Natural killer cell (primary cell): ENCODE measurements around the gene AGPAT3. TPM values are rescaled to one million over a fixed set of nuclear protein-coding genes. Genes with fewer than 3 reads are reported as not detected.

Experiments
- ATAC-seq, 3 donors: fragments of 150-1000 bp in 2 of 3; fragments of 200-7000 bp in 1 of 3; cut with Tn5 transposase; 1 replicate in 1 of 3; 2 replicates in 2 of 3; pipeline ENCODE4 v1.10.0; 2021; ENCODE audit warnings: mild to moderate bottlenecking in 2 of 3, moderate library complexity in 2 of 3
- DNase-seq, 2 donors: peaks; one replicate each; pipeline versions ENCODE4 v3.0.0 to v3.0.0-alpha.2; 2013 to 2021; ENCODE audit warnings: mixed read lengths in 1 of 2
- H3K27ac ChIP-seq: one replicate; pipeline ENCODE4 v1.5.1; 2013; ENCODE audit warnings: mild to moderate bottlenecking, low read length
- H3K27me3 ChIP-seq: one replicate; pipeline ENCODE4 v1.6.1; 2013; ENCODE audit warnings: low read length; ENCODE audit not compliant: control insufficient read depth, insufficient read depth
- H3K36me3 ChIP-seq: one replicate; pipeline ENCODE4 v1.6.1; 2013; ENCODE audit warnings: low read length; ENCODE audit not compliant: control insufficient read depth, insufficient read depth
- H3K4me1 ChIP-seq: one replicate; pipeline ENCODE4 v1.6.1; 2013; ENCODE audit warnings: low read length; ENCODE audit not compliant: control insufficient read depth, insufficient read depth
- H3K4me3 ChIP-seq: one replicate; pipeline ENCODE4 v1.5.1; 2013; ENCODE audit warnings: low read length
- H3K9me3 ChIP-seq: one replicate; pipeline ENCODE4 v1.6.1; 2013; ENCODE audit warnings: low read length; ENCODE audit not compliant: control insufficient read depth, insufficient read depth
- H3K27ac Mint-ChIP-seq, 2 donors: one replicate each; pipeline ENCODE4 v1.8.0; 2022; ENCODE audit warnings: mild to moderate bottlenecking in 2 of 2, mixed read lengths in 2 of 2, moderate library complexity in 1 of 2
- H3K27me3 Mint-ChIP-seq, 2 donors: one replicate each; pipeline ENCODE4 v1.8.0; 2022; ENCODE audit warnings: low read depth in 2 of 2, mixed read lengths in 2 of 2
- H3K36me3 Mint-ChIP-seq: one replicate; pipeline ENCODE4 v1.8.0; 2022; ENCODE audit warnings: mixed read lengths
- H3K4me1 Mint-ChIP-seq, 2 donors: one replicate each; pipeline ENCODE4 v1.8.0; 2022; ENCODE audit warnings: mixed read lengths in 2 of 2
- H3K4me3 Mint-ChIP-seq: one replicate; pipeline ENCODE4 v1.8.0; 2022; ENCODE audit warnings: mild to moderate bottlenecking, moderate library complexity, mixed read lengths
- H3K9me3 Mint-ChIP-seq, 2 donors: one replicate each; pipeline ENCODE4 v1.8.0; 2022; ENCODE audit warnings: mixed read lengths in 2 of 2
- CTCF ChIP-seq: fragments of 200-600 bp; IDR thresholded peaks from one replicate; pipeline ENCODE4 v1.8.0; 2022; ENCODE audit warnings: antibody characterized with exemption
- WGBS: methylation state at CpG from one replicate; pipeline ENCODE4 v1.1.7; 2013; ENCODE audit warnings: missing lambda C conversion rate; ENCODE audit not compliant: insufficient coverage; 5-methylcytosine and 5-hydroxymethylcytosine counted together
- intact Hi-C: fragments of 100-400 bp; cut with micrococcal nuclease; formaldehyde crosslinking; loops from one replicate; pipeline ENCODE4 v1.14.2; 2022
- total RNA-seq, 4 donors: library from RNA; stranded (reverse); fragments of 120-200 nt in 1 of 4; gene quantifications; one replicate each; pipeline versions ENCODE4 v1.2.3 to v1.2.4, GENCODE V29; 2013 to 2022

Gene AGPAT3
- total RNA-seq, 3 donors from 2014 or later (not counting 1 experiment from before 2014, with no cell fraction given), result 39.5 to 45.7 (median 42.3) TPM

- H3K27ac Mint-ChIP-seq, result no peak overlapping the region
- ATAC-seq, result no peak
- TF ChIP-seq CTCF, result no peak
- H3K27me3 Mint-ChIP-seq, result peaks cover 18 to 38% of the 10 kb centered on the region in 2 donors
- no peaks in the 10 kb centered on the region for H3K9me3 Mint-ChIP-seq
- 88% methylated on average over 34 of the region's 34 CpGs for WGBS
- no peak overlapping the region for H3K27ac ChIP-seq
- peaks cover 0 to 7% of the 10 kb centered on the region in 2 donors for H3K4me1 Mint-ChIP-seq
- H3K36me3 Mint-ChIP-seq, result no peaks in the 10 kb centered on the region
- intact Hi-C loops, result no loop called here
- peaks cover 19% of the 10 kb centered on the region for H3K4me1 ChIP-seq
- DNase-seq, result no peak
- H3K9me3 ChIP-seq, result peaks cover 6% of the 10 kb centered on the region
- no peak overlapping the region for H3K4me3 ChIP-seq
- H3K36me3 ChIP-seq, result no peaks in the 10 kb centered on the region
- no peak overlapping the region for H3K4me3 Mint-ChIP-seq
- H3K27me3 ChIP-seq, result no peaks in the 10 kb centered on the region
Observed at GRCh38 chr21:43853851-43854772, 10.9 kb upstream of the AGPAT3 start.

- Mint-ChIP-seq H3K4me3 (no peak overlapping the region), H3K27ac (no peak overlapping the region)
- 32% methylated on average over 26 of the region's 26 CpGs for WGBS
Observed at GRCh38 chr21:43854773-43855633, 10.0 kb upstream of the AGPAT3 start.

GRCh38 chr21:43855955-43856354, 9.1 kb upstream of the AGPAT3 start:
- Histone ChIP-seq H3K4me1 (peaks cover 19% of the 10 kb centered on the region), H3K27me3 (no peaks in the 10 kb centered on the region), H3K36me3 (no peaks in the 10 kb centered on the region), H3K9me3 (peaks cover 4% of the 10 kb centered on the region), H3K27ac (no peak overlapping the region), H3K4me3 (no peak overlapping the region)
- H3K9me3 Mint-ChIP-seq, result no peaks in the 10 kb centered on the region
- peaks cover 0 to 7% of the 10 kb centered on the region in 2 donors for H3K4me1 Mint-ChIP-seq
- H3K27me3 Mint-ChIP-seq, result peaks cover 13 to 24% of the 10 kb centered on the region in 2 donors
- DNase-seq, result no peak
- H3K4me3 Mint-ChIP-seq, result no peak overlapping the region
- H3K27ac Mint-ChIP-seq, result no peak overlapping the region
- ATAC-seq, result no peak
- TF ChIP-seq CTCF, result no peak
- intact Hi-C loops, result no loop called here
- WGBS, result 88% methylated on average over 9 of the region's 10 CpGs
- no peaks in the 10 kb centered on the region for H3K36me3 Mint-ChIP-seq

More at GRCh38 chr21:43854773-43855633, 10.0 kb upstream of the AGPAT3 start:
- Histone ChIP-seq H3K36me3 (no peaks in the 10 kb centered on the region), H3K4me1 (peaks cover 19% of the 10 kb centered on the region), H3K27me3 (no peaks in the 10 kb centered on the region), H3K27ac (peak overlapping the region; percentile 18), H3K9me3 (peaks cover 6% of the 10 kb centered on the region), H3K4me3 (no peak overlapping the region)
- DNase-seq, result peak in 1 of 2 donors; percentile 19
- Mint-ChIP-seq H3K4me1 (peaks cover 0 to 7% of the 10 kb centered on the region in 2 donors), H3K9me3 (no peaks in the 10 kb centered on the region), H3K27me3 (peaks cover 13 to 31% of the 10 kb centered on the region in 2 donors), H3K36me3 (no peaks in the 10 kb centered on the region)
- intact Hi-C loops, result no loop called here
- TF ChIP-seq CTCF, result no peak
- ATAC-seq, result no peak
